Measurements from ENCODE around the gene MYO7A. TPM values are rescaled to one million over a fixed set of nuclear protein-coding genes. Genes with fewer than 3 reads are reported as not detected.

Gene MYO7A
- total and polyA plus RNA-seq, 2 of the 8 experiments (the other 6 are each of a cell fraction or from before 2014, with no cell fraction given) = 1.5 to 1.9 TPM

DNA sequence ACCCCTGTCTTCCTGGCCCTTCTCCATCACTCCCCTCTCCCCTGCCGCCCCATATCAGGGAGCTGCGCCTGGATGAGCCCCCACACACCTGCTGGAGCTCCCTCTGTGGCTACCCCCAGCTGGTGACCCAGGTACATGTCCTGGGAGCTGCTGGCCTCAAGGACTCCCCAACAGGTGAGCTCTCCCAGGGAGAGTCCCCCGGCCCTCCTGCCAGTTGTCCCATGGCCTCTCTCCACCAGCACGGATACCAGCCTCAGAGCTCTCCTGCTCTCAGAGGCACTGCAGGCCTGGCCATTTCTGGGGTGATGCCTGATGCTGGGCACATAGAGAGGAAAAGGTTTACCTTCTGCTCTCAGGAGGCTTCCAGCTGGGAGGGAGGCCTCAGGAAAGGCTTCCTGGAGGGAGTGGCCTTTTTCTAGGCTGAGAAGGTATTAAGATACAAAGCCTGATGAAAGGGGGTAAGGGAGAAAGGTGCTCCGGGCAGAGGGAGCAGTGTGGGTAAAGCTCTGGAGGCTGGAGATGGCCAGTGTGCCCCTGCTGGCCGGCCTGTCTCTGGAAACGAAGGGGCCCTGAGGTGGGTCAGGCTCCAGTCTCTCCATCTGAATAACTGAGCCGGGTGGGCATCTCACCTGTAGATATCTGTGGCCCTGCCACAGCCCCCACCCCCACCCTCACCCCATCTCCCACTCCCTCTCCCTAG, 6.0 kb upstream of the MYO7A start:
- Histone ChIP-seq H2AFZ (ENCODE audit: low read length) (no peak overlapping the region), H2BK15ac (ENCODE audit: low read length) (no peak overlapping the region), H3K4ac (replicated peaks; ENCODE audit: insufficient read length, low read depth, low read length) (no peak overlapping the region), H3K4me1 (replicated peaks in 1 of 4; ENCODE audit: control insufficient read depth in 3 of 4, insufficient read depth in 4 of 4, low read length in 3 of 4) (peaks cover 0 to 7% (median 0%) of the 10 kb centered on the region in 4 experiments; a peak in 4 of 7 replicates), H3K23ac (ENCODE audit: insufficient read length) (no peak overlapping the region), H4K5ac (ENCODE audit: insufficient read length, low read depth, low read length) (no peak overlapping the region), H3K23me2 (ENCODE audit: low read depth, low read length) (no peaks in the 10 kb centered on the region), H3K36me3 (ENCODE audit: control insufficient read depth in 2 of 4, insufficient read depth in 4 of 4, low read length in 3 of 4) (no peaks in the 10 kb centered on the region; a peak in 1 of 8 replicates), H3K18ac (ENCODE audit: extremely low read depth, low read length) (no peak overlapping the region), H3K4me3 (ENCODE audit: extremely low read depth in 1 of 4, insufficient read depth in 2 of 4, low read depth in 3 of 4, low read length in 4 of 4) (no peak overlapping the region), H3K9me3 (ENCODE audit: insufficient read depth in 2 of 2, low read depth in 1 of 2, low read length in 1 of 2) (no peaks in the 10 kb centered on the region), H3K9ac (replicated peaks in 1 of 4; ENCODE audit: extremely low read depth in 1 of 4, low read depth in 3 of 4, low read length in 3 of 4) (no peak overlapping the region), H3K79me2 (ENCODE audit: control insufficient read depth in 1 of 2, insufficient read depth in 2 of 2, low read length in 2 of 2) (no peaks in the 10 kb centered on the region), H2BK20ac (ENCODE audit: low read length) (no peak overlapping the region), H3K27me3 (replicated peaks in 1 of 4; ENCODE audit: control insufficient read depth in 3 of 4, extremely low read depth in 1 of 4, insufficient read depth in 3 of 4, low read length in 3 of 4) (no peaks in the 10 kb centered on the region), H2BK12ac (ENCODE audit: low read depth, low read length) (no peak overlapping the region), H4K91ac (replicated peaks; ENCODE audit: insufficient read length, low read length) (no peak overlapping the region), H4K20me1 (replicated peaks in 1 of 2; ENCODE audit: control insufficient read depth in 1 of 2, insufficient read depth in 2 of 2, low read length in 2 of 2) (no peaks in the 10 kb centered on the region), H3K27ac (ENCODE audit: low read depth, low read length) (no peak overlapping the region), H3K79me1 (ENCODE audit: low read depth, low read length) (no peaks in the 10 kb centered on the region), H2AK5ac (ENCODE audit: low read depth, low read length) (no peak overlapping the region), H4K8ac (ENCODE audit: extremely low read depth, insufficient read depth, low read length) (no peak overlapping the region), H2BK120ac (replicated peaks; ENCODE audit: low read depth, low read length) (no peak overlapping the region), H2BK5ac (ENCODE audit: low read depth, low read length) (no peak overlapping the region), H3K56ac (replicated peaks; ENCODE audit: insufficient read length, low read depth, low read length) (no peak overlapping the region), H3K14ac (ENCODE audit: insufficient read length) (no peak overlapping the region), H3K4me2 (ENCODE audit: insufficient read depth in 1 of 2, low read depth in 2 of 2, low read length in 2 of 2) (no peak overlapping the region)
- CTCF ChIA-PET (ENCODE audit: partially characterized antibody) = interaction anchor here (0.7 to 13.9 kb wide), 12 partner anchors 7 to 468 kb away, joined by 3 to 170 read pairs (median 6); no protein-coding TSS in a partner anchor
- FAIRE-seq (no peak), DNase-seq (ENCODE audit: low read depth in 1 of 2, low spot score in 2 of 2) (no peak)
- POLR2A ChIA-PET (ENCODE audit: partially characterized antibody) = interaction anchor here (1.1 kb wide), 1 partner anchor 51 kb away, joined by 3 read pairs; no protein-coding TSS in a partner anchor
- WGBS, 2 experiments (ENCODE audit: extremely low coverage in 1 of 2, insufficient coverage in 1 of 2, insufficient read length in 1 of 2, insufficient replicate concordance in 2 of 2, low coverage in 1 of 2, low lambda C conversion rate in 2 of 2, missing lambda C conversion rate in 1 of 2) = 88% methylated on average over 8 of the region's 8 CpGs; no CpG with 5 or more reads in 1 of the 2 experiments
- TF ChIP-seq CHD2 (IDR thresholded peaks at IDR 0.05; ENCODE audit: low read length) (no peak), HDAC2 (IDR thresholded peaks at IDR 0.05; ENCODE audit: borderline replicate concordance in 1 of 2, low read depth in 2 of 2, low read length in 2 of 2) (no peak), CBX5 (IDR thresholded peaks at IDR 0.05; ENCODE audit: low read depth, low read length) (no peak), CTBP2 (IDR thresholded peaks at IDR 0.05; ENCODE audit: borderline replicate concordance, insufficient read depth, insufficient read length, low read length) (no peak), SAP30 (IDR thresholded peaks at IDR 0.05; ENCODE audit: insufficient read depth, insufficient replicate concordance, low read length) (no peak), TBP (IDR thresholded peaks at IDR 0.05; ENCODE audit: low read depth, low read length) (no peak), GABPA (IDR thresholded peaks at IDR 0.05; ENCODE audit: borderline replicate concordance, insufficient read depth, low read length) (no peak), JUND (IDR thresholded peaks at IDR 0.05; ENCODE audit: low read length) (no peak), RNF2 (IDR thresholded peaks at IDR 0.05; ENCODE audit: borderline replicate concordance, low read depth, low read length, missing control alignments, poor library complexity, severe bottlenecking) (no peak)
- TF ChIP-seq, protein P1, sequence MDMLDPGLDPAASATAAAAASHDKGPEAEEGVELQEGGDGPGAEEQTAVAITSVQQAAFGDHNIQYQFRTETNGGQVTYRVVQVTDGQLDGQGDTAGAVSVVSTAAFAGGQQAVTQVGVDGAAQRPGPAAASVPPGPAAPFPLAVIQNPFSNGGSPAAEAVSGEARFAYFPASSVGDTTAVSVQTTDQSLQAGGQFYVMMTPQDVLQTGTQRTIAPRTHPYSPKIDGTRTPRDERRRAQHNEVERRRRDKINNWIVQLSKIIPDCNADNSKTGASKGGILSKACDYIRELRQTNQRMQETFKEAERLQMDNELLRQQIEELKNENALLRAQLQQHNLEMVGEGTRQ (IDR thresholded peaks at IDR 0.05; ENCODE audit: low read length) = no peak
